HUES48 (cell line): Measurements from ENCODE around the gene ABCA7.

Experiments used
- H3K27ac ChIP-seq: one replicate; pipeline ENCODE4 v1.7.0; 2013; ENCODE audit warnings: low read depth, low read length, inconsistent platforms
- H3K27me3 ChIP-seq: 2 replicates; pipeline ENCODE4 v1.6.1; 2013; ENCODE audit warnings: mild to moderate bottlenecking, low read length; ENCODE audit not compliant: control insufficient read depth, insufficient read depth
- H3K36me3 ChIP-seq: 2 replicates; pipeline ENCODE4 v1.6.1; 2013; ENCODE audit warnings: low read length; ENCODE audit not compliant: control insufficient read depth, insufficient read depth
- H3K4me1 ChIP-seq: 2 replicates; pipeline ENCODE4 v1.6.1; 2013; ENCODE audit warnings: mild to moderate bottlenecking, low read length; ENCODE audit not compliant: control insufficient read depth, insufficient read depth
- H3K4me3 ChIP-seq: 2 replicates; pipeline ENCODE4 v1.5.1; 2013; ENCODE audit warnings: mild to moderate bottlenecking, low read depth, low read length
- H3K9ac ChIP-seq: 2 replicates; pipeline ENCODE4 v1.6.1; 2013; ENCODE audit warnings: mild to moderate bottlenecking, low read depth, low read length, moderate library complexity
- H3K9me3 ChIP-seq: 2 replicates; pipeline ENCODE4 v1.6.1; 2013; ENCODE audit warnings: low read length; ENCODE audit not compliant: control insufficient read depth, insufficient read depth

Gene ABCA7

DNA sequence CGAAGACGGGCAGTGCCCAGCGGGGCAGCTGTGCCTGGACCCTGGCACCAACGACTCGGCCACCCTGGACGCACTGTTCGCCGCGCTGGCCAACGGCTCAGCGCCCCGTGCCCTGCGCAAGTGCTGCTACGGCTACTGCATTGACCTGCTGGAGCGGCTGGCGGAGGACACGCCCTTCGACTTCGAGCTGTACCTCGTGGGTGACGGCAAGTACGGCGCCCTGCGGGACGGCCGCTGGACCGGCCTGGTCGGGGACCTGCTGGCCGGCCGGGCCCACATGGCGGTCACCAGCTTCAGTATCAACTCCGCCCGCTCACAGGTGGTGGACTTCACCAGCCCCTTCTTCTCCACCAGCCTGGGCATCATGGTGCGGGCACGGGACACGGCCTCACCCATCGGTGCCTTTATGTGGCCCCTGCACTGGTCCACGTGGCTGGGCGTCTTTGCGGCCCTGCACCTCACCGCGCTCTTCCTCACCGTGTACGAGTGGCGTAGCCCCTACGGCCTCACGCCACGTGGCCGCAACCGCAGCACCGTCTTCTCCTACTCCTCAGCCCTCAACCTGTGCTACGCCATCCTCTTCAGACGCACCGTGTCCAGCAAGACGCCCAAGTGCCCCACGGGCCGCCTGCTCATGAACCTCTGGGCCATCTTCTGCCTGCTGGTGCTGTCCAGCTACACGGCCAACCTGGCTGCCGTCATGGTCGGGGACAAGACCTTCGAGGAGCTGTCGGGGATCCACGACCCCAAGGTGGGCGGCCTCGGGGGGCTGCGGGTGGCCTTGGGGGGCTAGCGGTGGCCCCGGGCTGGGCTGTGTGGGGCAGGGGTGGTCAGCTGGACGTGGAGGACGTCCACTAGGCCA, 34.9 kb upstream of the ABCA7 start:
- no peak overlapping the region for H3K4me3 ChIP-seq
- no peaks in the 10 kb centered on the region for H3K9me3 ChIP-seq
- peaks cover 13% of the 10 kb centered on the region for H3K27me3 ChIP-seq
- H3K27ac ChIP-seq, result no peak overlapping the region
- H3K4me1 ChIP-seq, result no peaks in the 10 kb centered on the region
- H3K36me3 ChIP-seq, result peaks cover 3% of the 10 kb centered on the region
- H3K9ac ChIP-seq, result no peak overlapping the region

DNA sequence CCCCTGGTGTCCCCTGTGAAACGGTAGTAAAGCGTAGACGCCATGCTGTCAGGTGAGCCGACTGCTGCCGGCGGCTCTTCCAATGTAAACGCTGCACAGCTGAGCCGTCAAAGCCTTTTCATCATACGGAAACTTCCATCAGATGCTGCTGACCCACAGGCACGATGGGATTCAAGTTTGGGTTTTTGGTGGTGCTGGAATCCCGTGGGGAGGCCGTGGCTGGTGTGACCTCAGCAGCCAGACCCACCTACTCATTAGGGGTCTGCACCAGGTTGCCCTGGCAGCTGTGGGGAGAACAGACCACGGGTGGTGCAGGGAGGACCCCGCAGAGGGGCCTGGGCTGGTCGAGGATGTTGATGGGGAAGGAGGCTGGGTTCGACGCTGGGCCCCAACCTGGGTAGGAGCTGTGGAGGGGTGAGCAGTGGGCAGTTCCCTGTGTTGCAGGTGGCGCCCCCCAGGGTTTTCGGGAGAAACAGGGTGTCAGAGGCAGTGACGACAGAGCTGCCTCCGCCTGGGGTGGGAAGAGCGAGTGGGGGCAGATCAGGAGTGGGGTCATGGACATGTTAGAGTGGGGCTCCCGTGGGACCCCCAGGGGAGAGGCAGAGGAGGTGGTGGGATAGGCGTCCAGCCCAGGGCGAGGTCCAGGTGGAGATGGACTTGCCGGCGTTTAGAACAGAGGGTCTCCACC, 33.1 kb upstream of the ABCA7 start:
- Histone ChIP-seq H3K9ac (no peak overlapping the region), H3K4me1 (no peaks in the 10 kb centered on the region), H3K27me3 (no peaks in the 10 kb centered on the region), H3K9me3 (no peaks in the 10 kb centered on the region), H3K36me3 (peaks cover 17% of the 10 kb centered on the region), H3K27ac (no peak overlapping the region), H3K4me3 (no peak overlapping the region)

DNA sequence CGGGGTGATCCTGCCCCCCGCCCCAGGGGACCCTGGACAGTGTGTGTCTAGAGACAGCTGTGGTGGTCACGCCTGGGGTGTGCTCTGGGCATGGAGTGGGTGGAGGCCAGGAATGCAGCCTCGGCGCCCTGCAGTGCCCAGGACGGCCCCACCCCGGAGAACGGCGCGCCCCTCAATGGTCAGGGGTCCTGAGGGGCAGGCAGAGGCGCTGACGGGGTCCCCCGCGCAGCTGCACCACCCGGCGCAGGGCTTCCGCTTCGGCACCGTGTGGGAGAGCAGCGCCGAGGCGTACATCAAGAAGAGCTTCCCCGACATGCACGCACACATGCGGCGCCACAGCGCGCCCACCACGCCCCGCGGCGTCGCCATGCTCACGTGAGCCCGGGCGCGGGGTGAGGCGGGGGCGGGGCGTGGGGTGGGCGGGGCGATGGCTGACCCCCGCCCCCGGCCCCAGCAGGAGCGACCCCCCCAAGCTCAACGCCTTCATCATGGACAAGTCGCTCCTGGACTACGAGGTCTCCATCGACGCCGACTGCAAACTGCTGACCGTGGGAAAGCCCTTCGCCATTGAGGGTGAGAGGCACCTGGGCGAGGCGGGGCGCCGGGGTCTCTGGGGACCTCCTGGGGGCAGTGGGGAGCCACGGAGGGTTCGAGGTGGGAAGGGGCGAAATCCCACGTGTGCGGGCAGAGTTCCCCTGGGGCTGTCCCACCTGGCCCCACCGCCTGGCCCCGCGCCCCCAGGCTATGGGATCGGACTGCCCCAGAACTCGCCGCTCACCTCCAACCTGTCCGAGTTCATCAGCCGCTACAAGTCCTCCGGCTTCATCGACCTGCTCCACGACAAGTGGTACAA, 32.3 kb upstream of the ABCA7 start:
- Histone ChIP-seq H3K4me3 (no peak overlapping the region), H3K27ac (no peak overlapping the region), H3K9me3 (no peaks in the 10 kb centered on the region), H3K27me3 (no peaks in the 10 kb centered on the region), H3K4me1 (no peaks in the 10 kb centered on the region), H3K36me3 (peaks cover 23% of the 10 kb centered on the region), H3K9ac (no peak overlapping the region)

DNA sequence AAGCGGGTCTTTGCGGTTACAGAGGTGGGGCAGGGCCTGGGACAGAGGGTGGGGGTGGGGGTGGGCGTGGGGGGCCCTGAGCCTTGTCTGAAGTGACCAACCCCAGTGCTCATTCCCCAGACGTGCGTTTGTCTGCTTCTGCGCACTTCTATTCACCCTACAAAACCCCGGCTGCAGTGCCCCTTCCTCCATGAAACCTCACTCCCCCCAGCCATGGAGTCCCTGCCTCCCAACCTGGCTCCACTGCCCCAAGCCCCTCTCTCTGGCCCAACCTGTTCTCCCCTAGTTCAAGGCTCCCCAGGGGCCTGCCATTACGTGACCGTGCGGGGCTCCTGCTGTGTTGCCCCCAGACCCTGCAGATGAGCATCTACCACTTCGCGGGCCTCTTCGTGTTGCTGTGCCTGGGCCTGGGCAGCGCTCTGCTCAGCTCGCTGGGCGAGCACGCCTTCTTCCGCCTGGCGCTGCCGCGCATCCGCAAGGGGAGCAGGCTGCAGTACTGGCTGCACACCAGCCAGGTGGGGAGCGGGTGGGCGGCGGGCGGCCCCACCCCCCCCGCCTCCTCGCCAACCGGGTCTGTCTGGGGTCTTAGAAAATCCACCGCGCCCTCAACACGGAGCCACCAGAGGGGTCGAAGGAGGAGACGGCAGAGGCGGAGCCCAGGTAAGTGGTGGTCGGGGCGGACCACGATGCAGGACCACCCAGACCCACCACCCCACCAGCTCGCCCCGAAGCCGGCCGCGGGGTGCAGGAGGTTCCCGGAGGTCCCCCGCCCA, 31.5 kb upstream of the ABCA7 start:
- H3K9me3 ChIP-seq, result no peaks in the 10 kb centered on the region
- H3K27ac ChIP-seq, result no peak overlapping the region
- no peak overlapping the region for H3K9ac ChIP-seq
- no peaks in the 10 kb centered on the region for H3K27me3 ChIP-seq
- no peak overlapping the region for H3K4me3 ChIP-seq
- H3K36me3 ChIP-seq, result peaks cover 30% of the 10 kb centered on the region
- H3K4me1 ChIP-seq, result no peaks in the 10 kb centered on the region

DNA sequence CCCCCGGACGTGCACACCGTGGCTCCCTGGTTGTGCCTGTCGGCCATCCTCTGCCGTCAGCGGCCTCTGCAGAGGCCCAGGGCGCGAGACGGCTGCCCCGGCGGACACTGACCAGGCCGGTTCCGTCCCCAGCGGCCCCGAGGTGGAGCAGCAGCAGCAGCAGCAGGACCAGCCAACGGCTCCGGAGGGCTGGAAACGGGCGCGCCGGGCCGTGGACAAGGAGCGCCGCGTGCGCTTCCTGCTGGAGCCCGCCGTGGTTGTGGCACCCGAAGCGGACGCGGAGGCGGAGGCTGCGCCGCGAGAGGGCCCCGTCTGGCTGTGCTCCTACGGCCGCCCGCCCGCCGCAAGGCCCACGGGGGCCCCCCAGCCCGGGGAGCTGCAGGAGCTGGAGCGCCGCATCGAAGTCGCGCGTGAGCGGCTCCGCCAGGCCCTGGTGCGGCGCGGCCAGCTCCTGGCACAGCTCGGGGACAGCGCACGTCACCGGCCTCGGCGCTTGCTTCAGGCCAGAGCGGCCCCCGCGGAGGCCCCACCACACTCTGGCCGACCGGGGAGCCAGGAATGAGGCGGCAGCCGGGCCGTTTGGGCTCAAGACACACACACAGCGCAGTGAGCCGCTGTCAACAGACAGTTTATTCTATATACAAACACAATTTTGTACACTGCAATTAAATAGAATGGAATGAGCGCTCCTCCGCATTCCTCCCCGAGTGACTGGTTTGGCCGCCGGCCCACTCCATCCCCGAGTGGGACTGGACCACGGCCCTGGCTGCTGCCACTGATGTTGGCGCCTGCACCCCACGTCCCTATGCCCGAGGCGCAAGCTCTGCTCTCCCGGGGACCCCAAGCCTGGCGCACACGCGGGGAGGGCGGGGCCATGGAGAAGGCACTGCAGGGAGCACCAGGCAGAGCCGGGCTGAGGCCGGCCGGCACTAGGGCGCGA, 30.6 kb upstream of the ABCA7 start:
- H3K4me3 ChIP-seq, result no peak overlapping the region
- no peaks in the 10 kb centered on the region for H3K27me3 ChIP-seq
- no peaks in the 10 kb centered on the region for H3K4me1 ChIP-seq
- H3K9me3 ChIP-seq, result no peaks in the 10 kb centered on the region
- H3K36me3 ChIP-seq, result peaks cover 38% of the 10 kb centered on the region
- no peak overlapping the region for H3K9ac ChIP-seq
- no peak overlapping the region for H3K27ac ChIP-seq

DNA sequence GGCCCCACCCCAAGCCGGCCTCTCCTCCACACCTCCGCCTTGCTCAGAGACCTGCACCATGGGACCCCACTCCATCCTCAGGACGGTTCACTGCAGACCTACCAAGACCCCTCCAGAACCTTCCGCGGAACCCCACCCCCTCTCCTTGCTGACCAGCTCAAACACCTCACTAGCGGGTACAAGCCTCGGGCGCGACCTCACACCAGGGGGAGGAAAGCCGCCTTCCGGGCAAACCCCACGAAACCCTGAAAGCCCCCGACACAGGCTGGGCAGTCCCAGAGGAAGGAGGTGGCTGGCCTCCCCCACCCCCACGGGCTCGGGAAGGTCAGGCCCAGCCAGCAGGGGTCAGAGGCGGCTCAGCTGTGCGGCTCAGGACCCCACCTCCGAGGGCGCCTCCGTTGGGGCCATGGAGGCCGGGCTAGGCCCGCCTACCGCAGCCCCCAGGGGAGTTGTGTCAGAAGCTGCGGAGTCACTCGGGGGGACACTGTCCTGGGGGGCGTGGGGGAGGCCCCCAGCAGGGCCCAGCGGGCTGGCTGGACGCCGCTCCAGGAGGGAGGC, 29.8 kb upstream of the ABCA7 start:
- H3K9me3 ChIP-seq, result no peaks in the 10 kb centered on the region
- H3K9ac ChIP-seq, result no peak overlapping the region
- no peak overlapping the region for H3K27ac ChIP-seq
- H3K36me3 ChIP-seq, result peaks cover 42% of the 10 kb centered on the region
- H3K4me3 ChIP-seq, result no peak overlapping the region
- no peaks in the 10 kb centered on the region for H3K27me3 ChIP-seq
- H3K4me1 ChIP-seq, result no peaks in the 10 kb centered on the region

DNA sequence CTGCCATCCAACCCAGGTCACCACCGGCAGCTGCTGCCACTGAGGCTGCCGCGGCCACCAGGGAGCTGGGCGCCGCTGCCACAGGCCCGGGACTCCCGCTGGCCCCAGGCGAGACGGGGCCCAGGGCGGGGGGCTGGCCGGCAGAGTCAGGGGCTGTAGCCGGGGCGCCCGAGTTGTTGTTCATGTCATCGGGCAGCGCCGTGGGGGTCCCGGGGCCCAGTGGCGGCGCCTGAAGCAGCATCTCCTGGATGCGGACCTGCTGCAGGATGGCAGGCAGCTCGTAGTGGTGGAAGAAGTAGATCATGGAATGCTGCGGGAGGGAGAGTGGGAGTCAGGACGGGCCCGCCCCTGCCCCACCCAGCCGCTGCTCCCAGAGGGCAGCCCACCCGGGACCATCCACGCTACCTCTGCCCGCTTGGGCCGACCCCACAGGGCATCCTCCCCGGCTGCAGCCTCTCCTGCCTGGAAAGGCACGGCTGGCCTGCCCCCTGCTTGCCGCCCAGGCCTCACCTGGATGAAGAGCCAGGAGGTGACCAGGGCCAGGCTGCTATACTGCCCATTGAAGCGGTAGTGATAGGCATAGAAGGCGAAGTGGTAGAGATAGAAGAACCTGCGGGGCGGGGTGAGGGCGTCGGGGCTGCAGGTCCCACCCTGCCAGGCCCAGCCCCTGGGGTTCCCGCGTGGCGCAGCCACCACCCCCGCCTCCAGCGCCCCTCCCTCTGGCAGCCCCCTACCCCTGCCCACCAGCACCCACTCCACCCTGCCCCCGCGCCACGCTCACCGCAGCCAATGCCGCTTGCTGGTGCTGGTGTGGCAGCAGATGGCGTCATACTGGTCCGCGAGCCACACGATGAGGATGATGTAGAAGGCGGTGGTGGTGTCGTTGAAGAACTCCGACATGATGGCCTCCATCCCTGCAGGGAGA, 29.1 kb upstream of the ABCA7 start:
- H3K9ac ChIP-seq, result no peak overlapping the region
- H3K36me3 ChIP-seq, result peaks cover 42% of the 10 kb centered on the region
- H3K9me3 ChIP-seq, result no peaks in the 10 kb centered on the region
- no peak overlapping the region for H3K4me3 ChIP-seq
- no peaks in the 10 kb centered on the region for H3K27me3 ChIP-seq
- H3K4me1 ChIP-seq, result peaks cover 4% of the 10 kb centered on the region; the same call in 1 of the 2 replicates
- no peak overlapping the region for H3K27ac ChIP-seq

DNA sequence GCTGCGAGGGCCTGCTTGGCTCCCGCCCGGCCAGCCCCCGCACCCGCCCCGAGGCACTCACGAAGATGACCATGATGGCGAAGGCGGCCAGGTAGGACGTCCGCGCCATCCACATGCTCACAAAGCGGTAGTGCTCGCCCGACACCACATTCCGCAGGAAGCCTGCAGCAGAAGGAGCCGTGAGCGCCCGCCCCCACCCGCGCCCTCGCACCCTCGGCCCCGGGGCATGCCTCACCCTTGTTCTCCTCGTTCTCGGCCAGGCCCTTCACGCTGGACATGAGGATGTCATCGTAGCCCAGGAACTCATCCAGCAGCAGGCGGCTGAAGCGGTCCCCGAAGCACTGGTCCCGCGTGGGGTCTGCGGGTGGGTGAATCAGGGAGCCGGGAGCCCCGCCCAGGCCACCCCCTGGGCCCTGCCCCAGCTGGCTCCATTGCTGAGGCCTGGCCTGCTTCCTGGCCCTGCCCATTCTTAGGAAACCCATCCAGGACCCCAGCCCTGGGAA, 28.0 kb upstream of the ABCA7 start:
- H3K9me3 ChIP-seq, result no peaks in the 10 kb centered on the region
- no peaks in the 10 kb centered on the region for H3K27me3 ChIP-seq
- H3K9ac ChIP-seq, result no peak overlapping the region
- H3K4me1 ChIP-seq, result peaks cover 12% of the 10 kb centered on the region
- H3K27ac ChIP-seq, result no peak overlapping the region
- H3K36me3 ChIP-seq, result peaks cover 42% of the 10 kb centered on the region
- no peak overlapping the region for H3K4me3 ChIP-seq

DNA sequence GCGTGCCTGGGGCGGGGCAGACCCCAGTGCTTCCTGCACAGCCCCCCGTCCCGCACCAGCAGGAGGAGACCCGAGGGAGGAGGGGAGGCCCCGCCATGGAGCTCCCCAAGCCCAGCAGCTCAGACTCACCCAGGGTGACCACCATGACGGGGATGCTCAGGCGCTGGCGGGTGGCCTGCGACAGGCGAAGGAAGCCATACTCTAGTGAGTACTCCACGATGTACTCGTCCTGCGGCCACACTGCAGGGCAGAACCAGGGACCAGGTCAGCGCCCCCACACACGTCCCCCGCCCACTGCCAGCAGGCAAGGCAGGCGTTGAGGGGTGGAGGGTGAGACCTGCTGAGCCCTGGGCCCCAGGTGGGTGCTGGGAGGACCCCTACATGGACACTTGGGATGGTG, 27.6 kb upstream of the ABCA7 start:
- Histone ChIP-seq H3K36me3 (peaks cover 42% of the 10 kb centered on the region), H3K4me3 (no peak overlapping the region), H3K4me1 (peaks cover 15% of the 10 kb centered on the region)

More for the DNA sequence above, 27.6 kb upstream of the ABCA7 start:
- Histone ChIP-seq H3K27me3 (no peaks in the 10 kb centered on the region), H3K9ac (no peak overlapping the region), H3K9me3 (no peaks in the 10 kb centered on the region), H3K27ac (no peak overlapping the region)
